C4-2B (cell line): Measurements from ENCODE around the gene RHBG.

ENCODE experiments used
- H3K27ac ChIP-seq: fragments of 450-650 bp; 2 replicates; pipeline ENCODE4 v1.5.1; 2017
- CTCF ChIP-seq: fragments of 450-650 bp; conservative IDR thresholded peaks from 2 replicates; pipeline ENCODE4 v1.5.1; 2017; ENCODE audit warnings: mild to moderate bottlenecking
- ZFX ChIP-seq: fragments of 450-650 bp; IDR thresholded peaks from 2 replicates; pipeline ENCODE4 v1.6.1; 2017

Gene RHBG

DNA sequence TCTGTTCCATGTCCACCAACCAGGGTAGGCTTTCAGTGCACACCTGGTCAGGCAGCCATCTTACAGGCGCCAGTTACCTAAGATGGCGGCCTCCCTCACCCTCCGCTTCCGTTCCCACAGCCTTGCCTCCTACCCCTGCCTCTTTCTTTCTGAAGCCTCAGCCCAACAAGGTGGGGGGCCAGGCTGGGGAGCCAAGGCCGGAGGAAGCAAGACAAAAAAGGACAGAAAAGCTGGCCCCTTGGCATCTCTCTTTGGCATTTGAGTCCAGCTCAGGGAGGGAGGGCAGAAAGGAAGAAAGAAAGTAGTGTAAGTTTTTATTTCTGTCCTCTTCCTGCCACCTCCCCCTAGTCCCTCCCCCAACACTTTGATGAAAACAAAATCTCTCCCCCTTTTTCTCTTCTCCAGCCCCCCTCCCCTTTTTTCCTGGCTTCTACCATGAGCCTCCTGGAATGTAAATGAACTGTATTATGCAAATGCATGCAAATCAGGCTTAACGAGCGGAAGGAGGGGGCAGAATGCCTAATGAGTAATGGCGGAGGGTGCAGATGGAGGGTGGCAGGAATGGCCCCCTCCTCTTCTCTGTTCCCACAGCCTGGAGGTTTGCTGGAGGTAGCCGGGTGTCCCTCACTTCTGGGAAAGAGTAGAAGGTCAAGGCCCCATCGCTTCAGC, 43.8 kb downstream of the RHBG start:
- H3K27ac ChIP-seq, result no peak overlapping the region
- TF ChIP-seq CTCF (no peak), ZFX (no peak)

- TF ChIP-seq CTCF (no peak), ZFX (no peak)
- H3K27ac ChIP-seq, result no peak overlapping the region
Observed at GRCh38 chr1:156413391-156414246, 44.6 kb downstream of the RHBG start.

DNA sequence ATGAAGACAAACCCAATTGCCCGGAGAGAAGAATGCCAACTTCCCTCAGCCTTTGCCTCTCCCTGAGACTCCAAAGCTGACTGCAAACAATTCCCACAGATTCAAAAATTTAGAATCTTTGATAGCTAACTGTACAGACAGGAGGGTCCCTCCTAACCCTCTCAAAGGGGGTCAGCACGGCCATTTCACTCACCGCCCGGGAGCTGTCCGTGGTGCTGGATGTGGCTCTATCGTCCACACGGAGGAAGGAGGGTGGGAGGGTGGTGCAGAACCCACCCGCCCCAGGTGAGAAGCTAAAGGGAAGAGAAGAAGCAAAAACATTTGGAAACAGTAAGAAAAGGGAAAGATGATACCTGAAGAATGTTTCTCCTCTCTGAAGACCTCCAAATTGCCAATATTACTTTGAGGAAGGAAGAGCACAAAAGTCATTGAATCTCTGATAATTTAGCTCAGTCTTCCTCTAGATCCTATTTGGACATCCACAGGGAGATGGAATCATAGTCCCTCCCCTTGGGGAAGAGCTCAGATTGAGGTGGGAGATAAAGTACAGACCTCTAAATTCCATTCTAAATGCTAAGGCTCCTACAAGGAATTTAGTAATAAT, 45.6 kb downstream of the RHBG start:
- H3K27ac ChIP-seq, result no peak overlapping the region
- TF ChIP-seq CTCF (no peak), ZFX (no peak)

DNA sequence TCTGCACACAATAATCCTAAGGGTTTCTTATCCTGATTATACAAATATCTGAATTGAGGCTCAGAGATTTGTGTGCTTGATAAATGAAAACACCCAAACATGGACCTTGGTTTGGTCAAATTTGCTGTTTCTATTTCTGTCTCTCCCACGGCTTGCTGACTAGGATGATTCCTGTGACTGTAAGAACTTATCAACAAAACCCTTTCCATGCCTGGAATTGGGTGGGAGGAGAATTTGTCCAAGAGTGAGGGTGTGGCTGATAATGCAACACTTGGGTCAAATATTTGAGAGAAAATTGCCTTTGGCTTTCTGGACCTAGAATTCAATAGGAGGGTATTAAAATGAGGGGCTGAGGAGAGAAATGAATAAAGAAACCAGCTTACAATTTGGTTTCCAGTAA, 48.0 kb downstream of the RHBG start:
- TF ChIP-seq ZFX, result no peak
- no peak for TF ChIP-seq CTCF
- H3K27ac ChIP-seq, result no peak overlapping the region

DNA sequence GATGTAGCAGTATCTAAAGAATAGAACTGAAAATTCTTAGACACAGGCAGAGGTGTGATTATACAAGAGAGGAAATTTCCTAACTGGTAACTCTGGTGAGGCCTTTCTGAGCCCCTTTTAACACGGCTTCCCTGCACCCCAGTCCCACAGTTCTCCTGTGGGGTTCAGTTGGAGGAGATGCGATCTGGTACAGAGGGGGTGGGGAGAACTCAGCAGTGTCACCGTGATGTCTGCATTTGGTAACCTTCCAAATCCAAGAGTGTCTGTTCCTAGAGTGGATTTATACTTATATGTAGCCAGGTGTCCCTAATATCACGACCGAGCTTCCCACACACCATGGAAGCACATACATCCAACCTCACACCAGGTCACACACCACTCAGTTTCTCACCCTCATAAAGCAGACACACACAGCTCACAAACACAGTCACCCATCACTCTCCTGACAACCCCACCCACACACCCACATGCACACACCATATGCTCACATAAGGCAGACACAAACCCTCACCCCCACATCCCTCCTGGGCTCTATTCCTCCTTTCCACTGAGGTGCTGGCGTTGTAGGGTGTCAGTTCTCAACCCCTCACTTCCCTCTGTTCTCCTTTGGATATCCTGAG, 48.5 kb downstream of the RHBG start:
- no peak for TF ChIP-seq ZFX
- TF ChIP-seq CTCF, result no peak
- H3K27ac ChIP-seq, result no peak overlapping the region

DNA sequence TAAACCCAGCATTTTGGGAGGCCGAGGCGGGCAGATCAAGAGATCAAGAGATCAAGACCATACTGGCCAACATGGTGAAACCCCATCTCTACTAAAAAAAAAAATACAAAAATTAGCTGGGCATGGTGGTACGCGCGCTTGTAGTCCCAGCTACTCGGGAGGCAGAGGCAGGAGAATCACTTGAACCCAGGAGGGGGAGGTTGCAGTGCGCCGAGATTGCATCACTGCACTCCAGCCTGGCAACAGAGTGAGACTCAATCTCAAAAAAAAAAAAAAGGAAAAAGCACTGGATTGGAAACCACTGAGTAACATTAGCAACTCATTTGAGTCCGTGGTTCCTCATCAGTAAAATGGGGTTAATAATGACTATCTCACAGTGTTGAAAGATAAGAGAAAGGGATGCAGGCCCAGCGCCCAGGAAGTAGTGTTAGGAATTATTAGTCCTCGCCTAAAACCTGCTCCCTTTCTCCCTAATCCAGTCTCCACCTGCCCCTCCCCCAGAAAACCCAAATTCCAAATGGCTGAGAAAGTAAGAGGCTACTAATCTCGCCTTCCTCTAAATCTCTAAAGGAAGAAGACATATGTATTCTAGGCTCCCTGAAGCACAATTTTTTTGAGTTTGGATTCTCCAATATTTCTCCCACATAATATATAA, 49.5 kb downstream of the RHBG start:
- no peak for TF ChIP-seq ZFX

GRCh38 chr1:156419854-156420204, 50.8 kb downstream of the RHBG start:
- TF ChIP-seq ZFX (no peak), CTCF (no peak)
- no peak overlapping the region for H3K27ac ChIP-seq

More for the DNA sequence above, 49.5 kb downstream of the RHBG start:
- H3K27ac ChIP-seq, result no peak overlapping the region
